Stimulated activated CD8-positive, alpha-beta memory T cell treated with anti-CD3 and anti-CD28 coated beads, Interleukin-15, amount 100 ng/mL, for 24 hours (primary cell): ENCODE data around the gene POU2F3.
"Not testable (repeated sequence)": the region's sequence is repeated elsewhere in the genome, so short reads cannot be mapped to it uniquely, and the experiment has no call there.

Experiments used
- DNase-seq: peaks from one replicate; pipeline ENCODE4 v3.0.0-alpha.2; 2020; ENCODE audit warnings: low read depth

Gene POU2F3

GRCh38 chr11:120253377-120253776 lies 13.4 kb downstream of the POU2F3 start:
- not testable (repeated sequence) for DNase-seq

- no peak for DNase-seq
These were observed 15.0 kb downstream of the POU2F3 start for GRCh38 chr11:120254788-120255518.

- no peak for DNase-seq
These were observed 15.6 kb downstream of the POU2F3 start for GRCh38 chr11:120255519-120255866.

- no peak for DNase-seq
These were observed 16.2 kb downstream of the POU2F3 start for GRCh38 chr11:120256178-120256577.

GRCh38 chr11:120256779-120257178 lies 16.8 kb downstream of the POU2F3 start:
- no peak for DNase-seq

- DNase-seq = no peak
These were observed 17.4 kb downstream of the POU2F3 start for GRCh38 chr11:120257346-120257745.

- DNase-seq = no peak
These were observed 18.7 kb downstream of the POU2F3 start for GRCh38 chr11:120258661-120259060.

GRCh38 chr11:120259241-120259640 lies 19.3 kb downstream of the POU2F3 start:
- no peak for DNase-seq

- no peak for DNase-seq
These were observed 20.1 kb downstream of the POU2F3 start for GRCh38 chr11:120259988-120260565.

- DNase-seq = no peak
These were observed 20.7 kb downstream of the POU2F3 start for GRCh38 chr11:120260616-120261015.

- no peak for DNase-seq
These were observed 21.4 kb downstream of the POU2F3 start for GRCh38 chr11:120261321-120261720.

- DNase-seq = no peak
These were observed 22.0 kb downstream of the POU2F3 start for GRCh38 chr11:120261931-120262330.

- no peak for DNase-seq
These were observed 27.4 kb downstream of the POU2F3 start for GRCh38 chr11:120267319-120267718.

GRCh38 chr11:120268686-120269085 lies 28.7 kb downstream of the POU2F3 start:
- no peak for DNase-seq

- no peak for DNase-seq
These were observed 30.4 kb downstream of the POU2F3 start for GRCh38 chr11:120270386-120270785.

- DNase-seq = no peak
These were observed 31.7 kb downstream of the POU2F3 start for GRCh38 chr11:120271672-120272071.

GRCh38 chr11:120272303-120272702 lies 32.4 kb downstream of the POU2F3 start:
- no peak for DNase-seq

- DNase-seq = no peak
These were observed 33.5 kb downstream of the POU2F3 start for GRCh38 chr11:120273432-120273831.

GRCh38 chr11:120273956-120274355 lies 34.0 kb downstream of the POU2F3 start:
- DNase-seq = not testable (repeated sequence)

- DNase-seq = no peak
These were observed 39.6 kb downstream of the POU2F3 start for GRCh38 chr11:120279502-120279901.

GRCh38 chr11:120280600-120281051 lies 40.7 kb downstream of the POU2F3 start:
- no peak for DNase-seq

- DNase-seq = no peak
These were observed 41.3 kb downstream of the POU2F3 start for GRCh38 chr11:120281143-120281795.

GRCh38 chr11:120283124-120283523 lies 43.2 kb downstream of the POU2F3 start:
- no peak for DNase-seq
